Naive B cell (primary cell): Measurements from ENCODE around the gene SCAPER. TPM values are rescaled to one million over a fixed set of nuclear protein-coding genes. Genes with fewer than 3 reads are reported as not detected.

ENCODE experiments used
- ATAC-seq, 2 donors: fragments of 150-1000 bp; cut with Tn5 transposase; 2 replicates each; pipeline ENCODE4 v1.10.0; 2021; ENCODE audit warnings: low read depth in 2 of 2, mild to moderate bottlenecking in 2 of 2, moderate library complexity in 2 of 2
- DNase-seq: peaks from one replicate; pipeline ENCODE4 v3.0.0; 2022
- H3K27ac Mint-ChIP-seq, 6 donors: one replicate each; pipeline ENCODE4 v1.8.0; 2020 to 2022; ENCODE audit warnings: mild to moderate bottlenecking in 6 of 6, mixed read lengths in 6 of 6, moderate library complexity in 5 of 6, inconsistent platforms in 2 of 6
- H3K27me3 Mint-ChIP-seq, 3 donors: one replicate each; pipeline ENCODE4 v1.8.0; 2021 to 2022; ENCODE audit warnings: mixed read lengths in 3 of 3, mild to moderate bottlenecking in 1 of 3
- H3K36me3 Mint-ChIP-seq, 2 donors: one replicate each; pipeline ENCODE4 v1.8.0; 2020 to 2022; ENCODE audit warnings: mixed read lengths in 2 of 2, inconsistent platforms in 1 of 2, mild to moderate bottlenecking in 1 of 2
- H3K4me1 Mint-ChIP-seq, 3 donors: one replicate each; pipeline ENCODE4 v1.8.0; 2020 to 2022; ENCODE audit warnings: mixed read lengths in 3 of 3, inconsistent platforms in 1 of 3, mild to moderate bottlenecking in 1 of 3, moderate library complexity in 1 of 3
- H3K4me3 Mint-ChIP-seq, 8 donors: one replicate each; pipeline ENCODE4 v1.8.0; 2020 to 2022; ENCODE audit warnings: mild to moderate bottlenecking in 8 of 8, mixed read lengths in 8 of 8, moderate library complexity in 8 of 8, inconsistent platforms in 2 of 8
- H3K9me3 Mint-ChIP-seq, 7 donors: one replicate each; pipeline ENCODE4 v1.8.0; 2020 to 2022; ENCODE audit warnings: mixed read lengths in 7 of 7, mild to moderate bottlenecking in 5 of 7, inconsistent platforms in 2 of 7, moderate library complexity in 1 of 7
- polyA plus RNA-seq, 6 donors: library from polyadenylated mRNA; unstranded; fragments of 300-500 nt; fragmentation: Illumina TruSeq; gene quantifications; one replicate each; pipeline ENCODE4 v1.2.3, GENCODE V29; 2021; ENCODE audit warnings: low read depth in 6 of 6

The SCAPER gene, protein sequence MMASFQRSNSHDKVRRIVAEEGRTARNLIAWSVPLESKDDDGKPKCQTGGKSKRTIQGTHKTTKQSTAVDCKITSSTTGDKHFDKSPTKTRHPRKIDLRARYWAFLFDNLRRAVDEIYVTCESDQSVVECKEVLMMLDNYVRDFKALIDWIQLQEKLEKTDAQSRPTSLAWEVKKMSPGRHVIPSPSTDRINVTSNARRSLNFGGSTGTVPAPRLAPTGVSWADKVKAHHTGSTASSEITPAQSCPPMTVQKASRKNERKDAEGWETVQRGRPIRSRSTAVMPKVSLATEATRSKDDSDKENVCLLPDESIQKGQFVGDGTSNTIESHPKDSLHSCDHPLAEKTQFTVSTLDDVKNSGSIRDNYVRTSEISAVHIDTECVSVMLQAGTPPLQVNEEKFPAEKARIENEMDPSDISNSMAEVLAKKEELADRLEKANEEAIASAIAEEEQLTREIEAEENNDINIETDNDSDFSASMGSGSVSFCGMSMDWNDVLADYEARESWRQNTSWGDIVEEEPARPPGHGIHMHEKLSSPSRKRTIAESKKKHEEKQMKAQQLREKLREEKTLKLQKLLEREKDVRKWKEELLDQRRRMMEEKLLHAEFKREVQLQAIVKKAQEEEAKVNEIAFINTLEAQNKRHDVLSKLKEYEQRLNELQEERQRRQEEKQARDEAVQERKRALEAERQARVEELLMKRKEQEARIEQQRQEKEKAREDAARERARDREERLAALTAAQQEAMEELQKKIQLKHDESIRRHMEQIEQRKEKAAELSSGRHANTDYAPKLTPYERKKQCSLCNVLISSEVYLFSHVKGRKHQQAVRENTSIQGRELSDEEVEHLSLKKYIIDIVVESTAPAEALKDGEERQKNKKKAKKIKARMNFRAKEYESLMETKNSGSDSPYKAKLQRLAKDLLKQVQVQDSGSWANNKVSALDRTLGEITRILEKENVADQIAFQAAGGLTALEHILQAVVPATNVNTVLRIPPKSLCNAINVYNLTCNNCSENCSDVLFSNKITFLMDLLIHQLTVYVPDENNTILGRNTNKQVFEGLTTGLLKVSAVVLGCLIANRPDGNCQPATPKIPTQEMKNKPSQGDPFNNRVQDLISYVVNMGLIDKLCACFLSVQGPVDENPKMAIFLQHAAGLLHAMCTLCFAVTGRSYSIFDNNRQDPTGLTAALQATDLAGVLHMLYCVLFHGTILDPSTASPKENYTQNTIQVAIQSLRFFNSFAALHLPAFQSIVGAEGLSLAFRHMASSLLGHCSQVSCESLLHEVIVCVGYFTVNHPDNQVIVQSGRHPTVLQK (N-terminal part only)
- polyA plus RNA-seq = 10 to 100 TPM; 11.2 to 38.5 (median 19.0) TPM

DNA sequence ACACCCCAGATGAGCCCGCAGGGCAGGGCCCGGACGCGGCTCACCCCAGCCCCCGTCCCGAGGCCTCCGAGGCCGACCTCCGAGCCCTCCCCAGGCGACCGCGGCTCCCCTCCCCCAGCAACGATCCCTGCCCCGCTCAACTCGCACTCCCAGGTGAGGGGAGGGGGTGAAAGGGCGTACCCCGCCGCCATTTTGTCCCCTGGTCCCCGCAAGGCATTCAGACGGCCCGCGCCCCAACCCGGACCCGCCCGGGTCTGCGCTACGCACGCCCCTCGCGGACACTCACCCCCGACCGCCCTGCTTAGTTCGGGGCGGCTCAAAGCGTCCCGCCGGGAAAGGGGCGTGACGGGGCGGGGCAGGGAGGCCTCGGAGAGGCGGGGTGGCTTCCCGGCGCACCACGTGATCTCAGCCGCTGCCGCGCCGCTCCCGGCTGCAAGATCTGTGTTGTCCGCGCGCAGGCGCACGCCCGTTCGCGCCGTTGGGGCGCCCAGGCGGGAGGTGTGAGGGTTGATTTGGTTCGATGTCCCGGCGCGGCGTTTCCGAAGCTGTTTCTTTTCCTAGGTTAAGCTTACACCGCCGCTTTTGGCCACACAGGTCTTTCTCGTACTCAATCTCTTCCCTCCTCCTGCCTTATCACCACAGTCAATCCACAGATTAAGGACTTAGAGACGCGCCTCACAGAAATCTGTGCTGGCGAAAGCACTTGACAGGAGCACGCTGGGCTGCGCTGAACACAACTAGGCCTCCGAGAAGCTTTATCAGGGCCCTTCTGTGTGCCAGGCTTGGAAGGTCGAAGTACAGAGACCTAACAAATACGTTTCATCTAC, at the start of gene SCAPER:
Gene SCAPER, minus strand, starts transcription at position 328 of the 827 bp plus-strand sequence. CDS start 21,523 bp downstream, outside the sequence.
- ATAC-seq (peak; percentile 84 to 87), DNase-seq (peak; percentile 90)
- no peaks in the 10 kb centered on the region for H3K27me3 Mint-ChIP-seq
- H3K4me1 Mint-ChIP-seq = peaks cover 38 to 46% (median 39%) of the 10 kb centered on the region in 3 donors
- H3K27ac Mint-ChIP-seq = peak within 1 kb of the TSS; percentile 92 to 98 (median 98)
- peak within 1 kb of the TSS; percentile 87 to 96 (median 92) for H3K4me3 Mint-ChIP-seq
- H3K9me3 Mint-ChIP-seq = no peaks in the 10 kb centered on the region
- no peaks in the 10 kb centered on the region for H3K36me3 Mint-ChIP-seq

DNA sequence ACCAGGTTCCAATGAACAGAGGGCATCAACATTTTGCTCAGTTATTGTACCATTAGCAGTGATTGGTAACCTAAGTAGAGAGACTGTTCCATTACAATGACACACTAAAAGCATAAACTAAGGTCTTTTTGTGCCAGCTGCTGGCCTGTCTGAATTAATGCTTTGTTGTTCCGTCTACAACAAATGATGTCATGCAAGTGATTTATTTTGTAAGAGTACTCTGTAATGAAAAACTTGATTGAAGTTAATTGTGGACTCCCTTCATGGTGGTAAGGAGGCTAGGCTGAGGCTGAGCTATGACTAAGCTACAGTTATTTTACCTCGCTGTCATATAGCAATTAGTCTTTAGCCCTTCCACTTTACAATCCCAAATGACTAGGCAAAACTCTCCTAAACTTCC, 49.6 kb upstream of the SCAPER start:
- peaks cover 0 to 4% of the 10 kb centered on the region in 2 donors for H3K36me3 Mint-ChIP-seq
- H3K27ac Mint-ChIP-seq = no peak overlapping the region
- no peak overlapping the region for H3K4me3 Mint-ChIP-seq
- no peaks in the 10 kb centered on the region for H3K27me3 Mint-ChIP-seq
- ATAC-seq = no peak
- H3K9me3 Mint-ChIP-seq = no peaks in the 10 kb centered on the region
- no peaks in the 10 kb centered on the region for H3K4me1 Mint-ChIP-seq
- no peak for DNase-seq

DNA sequence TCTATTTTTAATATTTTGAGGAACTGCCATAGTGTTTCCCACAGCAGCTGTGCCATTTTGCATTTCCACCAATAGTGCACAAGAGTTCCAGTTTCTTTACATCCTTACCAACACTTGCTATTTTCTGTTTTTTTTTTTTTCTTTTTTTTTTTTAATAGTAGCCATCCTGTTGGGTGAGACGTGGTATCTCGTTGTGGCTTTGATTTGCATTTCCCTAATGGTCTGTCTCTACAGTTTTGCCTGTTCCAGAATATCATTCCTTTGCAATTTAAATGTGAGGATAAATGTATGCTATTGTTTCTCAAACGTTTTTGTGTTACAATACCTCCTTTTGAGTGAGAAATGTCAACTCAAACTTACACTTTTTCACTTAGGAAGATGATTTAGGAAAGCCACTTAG, 48.8 kb upstream of the SCAPER start:
- H3K27ac Mint-ChIP-seq = no peak overlapping the region
- ATAC-seq (no peak), DNase-seq (no peak)
- H3K9me3 Mint-ChIP-seq = no peaks in the 10 kb centered on the region
- no peaks in the 10 kb centered on the region for H3K4me1 Mint-ChIP-seq
- H3K36me3 Mint-ChIP-seq = peaks cover 1 to 8% of the 10 kb centered on the region in 2 donors
- H3K4me3 Mint-ChIP-seq = no peak overlapping the region
- H3K27me3 Mint-ChIP-seq = no peaks in the 10 kb centered on the region

DNA sequence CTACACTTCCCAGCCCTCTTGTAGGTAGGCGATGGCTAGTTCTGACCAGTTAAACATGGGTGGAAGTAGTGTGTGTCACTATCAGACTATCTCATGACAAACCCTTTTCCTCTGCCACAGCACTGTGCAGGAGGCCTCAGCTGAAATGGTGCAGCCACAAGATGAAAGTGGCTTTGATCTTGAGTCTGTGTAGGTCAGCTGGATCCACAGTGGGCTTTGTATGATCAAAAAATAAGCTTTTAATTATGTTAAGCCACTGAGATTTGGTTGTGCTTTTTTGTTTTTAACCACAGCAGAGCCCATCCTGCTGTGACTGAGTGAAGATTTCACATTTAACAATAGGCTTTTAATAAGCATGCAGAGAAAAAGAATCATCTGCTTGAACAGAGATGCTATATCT, 46.1 kb upstream of the SCAPER start:
- Mint-ChIP-seq H3K36me3 (peaks cover 10 to 16% of the 10 kb centered on the region in 2 donors), H3K27ac (no peak overlapping the region), H3K4me1 (peaks cover 19 to 25% (median 24%) of the 10 kb centered on the region in 3 donors), H3K27me3 (no peaks in the 10 kb centered on the region), H3K4me3 (no peak overlapping the region), H3K9me3 (no peaks in the 10 kb centered on the region)
- no peak for DNase-seq
- ATAC-seq = no peak

DNA sequence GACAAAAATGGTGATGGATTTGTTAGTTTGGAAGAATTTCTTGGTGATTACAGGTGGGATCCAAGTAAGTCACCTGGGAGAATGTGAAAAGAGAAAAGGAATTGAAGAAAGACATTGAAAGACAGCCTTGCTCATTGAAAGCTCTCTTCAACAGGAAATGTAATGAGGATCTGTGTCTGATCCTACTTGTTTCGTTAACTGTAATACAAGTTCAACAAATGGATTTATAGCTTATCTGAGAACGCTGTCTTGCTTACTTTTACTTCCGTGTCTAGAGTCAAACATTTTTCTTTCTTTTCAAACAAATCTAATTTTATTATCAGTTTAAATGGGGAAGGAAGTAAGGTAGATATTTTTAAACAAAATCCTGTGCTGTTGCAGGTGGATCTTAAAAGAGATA, 42.3 kb upstream of the SCAPER start:
- no peaks in the 10 kb centered on the region for H3K9me3 Mint-ChIP-seq
- H3K27ac Mint-ChIP-seq = peak overlapping the region; percentile 64 to 89 (median 78)
- peak; percentile 7 for DNase-seq
- H3K36me3 Mint-ChIP-seq = peaks cover 30 to 33% of the 10 kb centered on the region in 2 donors
- H3K4me3 Mint-ChIP-seq = peak overlapping the region in 7 of 8 donors; percentile 10 to 78 (median 65)
- H3K27me3 Mint-ChIP-seq = no peaks in the 10 kb centered on the region
- peak; percentile 61 to 63 for ATAC-seq
- H3K4me1 Mint-ChIP-seq = peaks cover 25 to 37% (median 31%) of the 10 kb centered on the region in 3 donors

DNA sequence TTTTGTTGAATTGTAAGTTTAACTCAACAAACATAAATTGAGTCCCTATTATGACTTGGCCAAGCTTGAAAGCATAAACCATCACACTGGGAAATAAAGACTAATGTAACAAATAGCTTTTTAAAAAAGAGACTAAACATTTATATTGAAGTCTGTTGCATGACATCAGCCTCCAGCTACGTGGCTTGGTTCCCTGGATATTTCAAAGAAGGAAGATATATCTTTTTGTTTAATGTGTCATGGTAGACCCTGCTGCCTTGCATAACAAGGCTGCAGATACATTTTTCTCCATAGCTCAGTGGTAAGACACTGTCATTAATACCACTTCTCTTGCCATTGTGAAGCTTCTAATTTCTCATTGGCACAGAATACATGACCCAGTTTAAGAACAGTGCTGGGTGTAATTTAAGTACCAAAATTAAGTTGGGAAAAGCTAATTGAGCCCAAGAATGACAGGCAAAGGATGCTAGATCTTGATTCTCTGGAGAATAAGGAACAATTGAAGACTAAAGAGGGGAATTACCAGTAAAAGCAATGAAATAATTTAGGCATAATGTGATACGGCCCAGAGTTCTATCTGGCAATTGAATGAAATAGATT, 40.5 kb upstream of the SCAPER start:
- DNase-seq (no peak), ATAC-seq (no peak)
- Mint-ChIP-seq H3K36me3 (peaks cover 29 to 30% of the 10 kb centered on the region in 2 donors), H3K4me3 (peak overlapping the region in 1 of 8 donors; percentile 39), H3K4me1 (peaks cover 25 to 37% (median 33%) of the 10 kb centered on the region in 3 donors), H3K27ac (peak overlapping the region in 5 of 6 donors; percentile 2 to 78 (median 71)), H3K27me3 (no peaks in the 10 kb centered on the region), H3K9me3 (no peaks in the 10 kb centered on the region)

DNA sequence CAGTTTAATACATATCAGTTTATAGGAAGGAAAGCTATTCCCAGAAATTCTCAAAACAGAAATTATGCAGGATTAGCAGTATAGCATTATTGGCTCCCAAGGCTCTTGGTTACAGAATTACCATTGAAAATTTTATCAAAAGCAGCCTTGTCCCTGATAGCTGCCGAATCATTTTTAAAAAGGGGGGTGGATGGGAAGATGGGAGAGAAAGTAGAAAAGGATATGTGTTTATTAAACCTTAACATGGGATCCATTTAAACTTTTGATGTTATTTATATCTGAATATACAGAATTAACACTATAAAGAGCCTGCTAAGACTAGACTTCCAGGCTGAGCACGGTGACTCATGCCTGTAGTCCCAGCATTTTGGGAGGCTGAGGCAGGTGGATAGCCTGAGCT, 37.2 kb upstream of the SCAPER start:
- DNase-seq = no peak
- Mint-ChIP-seq H3K36me3 (peaks cover 16 to 20% of the 10 kb centered on the region in 2 donors), H3K27ac (peak overlapping the region in 1 of 6 donors; percentile 71), H3K4me3 (no peak overlapping the region), H3K4me1 (peaks cover 15 to 24% (median 22%) of the 10 kb centered on the region in 3 donors), H3K27me3 (no peaks in the 10 kb centered on the region), H3K9me3 (no peaks in the 10 kb centered on the region)
- no peak for ATAC-seq

DNA sequence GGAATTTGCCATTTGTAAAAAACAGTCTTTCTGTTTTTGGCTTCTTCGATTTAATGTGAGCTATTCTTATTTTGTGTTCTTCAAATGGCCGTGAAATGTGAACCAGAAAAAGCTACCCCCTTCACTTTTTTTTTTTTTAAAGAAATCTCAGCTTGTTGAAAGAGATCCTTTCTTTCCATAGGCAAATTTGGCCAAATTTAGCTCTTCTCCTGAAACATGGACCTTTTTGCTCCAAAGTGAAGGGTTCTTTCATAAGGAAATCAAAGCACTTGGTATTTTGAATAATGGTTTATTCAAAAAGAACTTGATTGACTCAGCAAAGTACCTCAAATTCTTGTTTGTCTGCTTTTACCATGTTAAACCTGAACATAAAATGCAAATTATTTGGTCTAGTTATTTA, 36.5 kb upstream of the SCAPER start:
- ATAC-seq (no peak), DNase-seq (no peak)
- no peak overlapping the region for H3K27ac Mint-ChIP-seq
- no peaks in the 10 kb centered on the region for H3K9me3 Mint-ChIP-seq
- H3K4me1 Mint-ChIP-seq = peaks cover 8 to 18% (median 17%) of the 10 kb centered on the region in 3 donors
- H3K27me3 Mint-ChIP-seq = no peaks in the 10 kb centered on the region
- H3K4me3 Mint-ChIP-seq = no peak overlapping the region
- peaks cover 16 to 20% of the 10 kb centered on the region in 2 donors for H3K36me3 Mint-ChIP-seq

DNA sequence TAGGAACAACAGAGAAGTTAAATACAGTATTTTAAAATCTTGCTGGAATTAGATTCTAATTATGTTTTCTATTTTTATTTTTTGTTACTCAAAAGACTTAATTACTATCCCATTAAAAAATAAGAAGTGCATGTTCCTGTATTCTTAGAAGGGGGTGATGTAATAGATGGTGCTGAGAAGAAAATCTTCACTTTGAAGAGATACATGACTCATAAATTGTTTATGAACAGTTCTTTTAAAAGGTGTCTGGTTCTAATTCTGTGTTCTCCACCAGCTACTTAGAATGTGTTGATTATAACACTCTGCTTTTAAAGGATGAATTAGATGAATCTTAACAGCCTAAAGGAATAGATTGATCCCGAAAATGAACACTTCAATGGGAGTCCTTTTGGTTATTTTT, 34.6 kb upstream of the SCAPER start:
- Mint-ChIP-seq H3K36me3 (peaks cover 7 to 10% of the 10 kb centered on the region in 2 donors), H3K27me3 (no peaks in the 10 kb centered on the region), H3K9me3 (no peaks in the 10 kb centered on the region), H3K4me3 (no peak overlapping the region), H3K4me1 (peaks cover 7 to 22% (median 13%) of the 10 kb centered on the region in 3 donors), H3K27ac (no peak overlapping the region)
- DNase-seq (no peak), ATAC-seq (no peak)

DNA sequence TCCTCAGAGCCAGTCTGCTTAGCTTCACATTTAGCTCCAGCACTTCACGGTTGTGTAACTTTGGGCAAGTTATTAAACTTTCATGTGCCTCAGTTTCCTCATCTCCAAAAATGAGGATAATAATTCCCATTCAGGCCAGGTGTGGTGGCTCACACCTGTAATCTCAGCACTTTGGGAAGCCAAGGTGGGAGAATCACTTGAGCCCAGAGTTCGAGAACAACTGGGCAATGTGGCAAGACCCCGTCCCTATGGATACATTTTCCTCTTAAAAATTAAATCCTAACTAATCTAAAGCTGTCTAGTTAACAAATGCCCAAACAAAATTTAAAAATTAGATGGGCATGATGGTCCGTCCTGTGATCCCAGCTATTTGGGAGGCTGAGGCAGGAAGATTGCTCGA, 33.6 kb upstream of the SCAPER start:
- DNase-seq (no peak), ATAC-seq (no peak)
- Mint-ChIP-seq H3K9me3 (no peaks in the 10 kb centered on the region), H3K36me3 (peaks cover 0 to 5% of the 10 kb centered on the region in 2 donors), H3K27me3 (no peaks in the 10 kb centered on the region), H3K4me3 (no peak overlapping the region), H3K4me1 (peaks cover 7 to 25% (median 8%) of the 10 kb centered on the region in 3 donors), H3K27ac (peak overlapping the region in 1 of 6 donors; percentile 42)

DNA sequence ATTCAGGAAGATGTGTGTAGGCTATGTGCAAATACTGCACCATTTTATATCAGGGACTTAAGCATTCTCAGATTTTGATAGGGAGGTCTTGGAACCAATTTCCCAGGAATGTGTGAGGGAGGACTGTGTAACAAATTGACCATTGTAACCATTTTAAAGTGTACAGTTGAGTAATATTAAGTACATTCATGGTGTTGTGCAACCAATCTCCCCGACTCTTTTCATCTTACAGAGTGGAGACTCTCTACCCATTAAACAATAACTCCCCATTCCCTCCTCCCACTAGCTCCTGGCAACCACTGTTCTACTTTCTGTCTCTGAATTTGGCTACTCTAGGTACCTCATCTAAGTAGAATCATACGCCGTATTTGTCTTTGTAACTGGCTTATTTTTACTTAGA, 31.5 kb upstream of the SCAPER start:
- ATAC-seq (no peak), DNase-seq (no peak)
- H3K4me1 Mint-ChIP-seq = peaks cover 17 to 34% (median 20%) of the 10 kb centered on the region in 3 donors
- peaks cover 0 to 5% of the 10 kb centered on the region in 2 donors for H3K36me3 Mint-ChIP-seq
- no peaks in the 10 kb centered on the region for H3K9me3 Mint-ChIP-seq
- peak overlapping the region in 5 of 6 donors; percentile 34 to 92 (median 84) for H3K27ac Mint-ChIP-seq
- no peaks in the 10 kb centered on the region for H3K27me3 Mint-ChIP-seq
- H3K4me3 Mint-ChIP-seq = peak overlapping the region in 2 of 8 donors; percentile 16 to 32

DNA sequence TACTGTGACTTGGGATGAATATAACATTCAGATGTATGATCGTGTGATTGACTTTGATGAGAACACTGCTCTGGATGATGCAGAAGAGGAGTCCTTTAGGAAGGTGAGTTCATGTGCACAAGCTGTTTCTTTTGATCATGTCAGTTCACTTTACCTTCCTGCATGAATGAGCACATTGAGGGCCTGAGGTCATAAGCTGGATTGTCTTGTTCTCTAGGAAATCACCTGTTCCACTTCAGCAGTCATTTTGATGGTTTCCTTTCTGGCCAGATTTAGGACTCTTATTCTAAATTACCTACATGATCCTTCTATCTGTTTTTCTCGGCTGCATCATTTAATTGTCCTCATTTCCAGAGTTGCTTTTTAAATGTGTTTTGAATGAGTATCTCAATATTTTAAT, 30.5 kb upstream of the SCAPER start:
- Mint-ChIP-seq H3K36me3 (peaks cover 0 to 5% of the 10 kb centered on the region in 2 donors), H3K4me1 (peaks cover 20 to 38% (median 21%) of the 10 kb centered on the region in 3 donors), H3K4me3 (peak overlapping the region in 7 of 8 donors; percentile 26 to 84 (median 73)), H3K9me3 (no peaks in the 10 kb centered on the region), H3K27me3 (no peaks in the 10 kb centered on the region), H3K27ac (peak overlapping the region; percentile 88 to 98 (median 92))
- peak; percentile 73 for DNase-seq
- peak; percentile 61 for ATAC-seq
